Suppressor macrophage treated with lipopolysaccharide for 1 hour (primary cell): ENCODE data around the gene METTL25.

Source experiments
- DNase-seq, 3 donors: peaks; one replicate each; pipeline ENCODE4 v3.0.0-alpha.2; 2020 to 2022

METTL25 gene

GRCh38 chr12:82406651-82407050 lies 48.3 kb downstream of the METTL25 start:
- DNase-seq = no peak

DNA sequence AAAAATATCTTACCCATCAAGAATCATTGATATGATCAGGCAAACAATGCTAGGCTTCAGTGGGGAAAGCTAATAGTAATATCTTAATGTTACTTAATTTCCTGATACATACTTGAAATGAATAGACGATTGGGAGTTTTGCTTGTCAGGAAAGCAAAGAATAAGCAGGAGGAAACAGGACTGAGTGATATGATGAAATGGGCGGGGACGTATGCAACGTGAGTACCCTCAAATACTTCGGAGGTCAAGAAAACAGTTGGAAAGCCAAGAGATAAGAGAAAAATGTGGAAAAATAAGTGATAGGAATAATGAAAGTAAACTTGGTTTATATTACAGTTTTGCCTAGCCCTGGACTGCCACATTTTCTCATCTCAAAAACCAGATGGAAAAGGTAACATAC lies 49.2 kb downstream of the METTL25 start:
- DNase-seq = no peak

DNA sequence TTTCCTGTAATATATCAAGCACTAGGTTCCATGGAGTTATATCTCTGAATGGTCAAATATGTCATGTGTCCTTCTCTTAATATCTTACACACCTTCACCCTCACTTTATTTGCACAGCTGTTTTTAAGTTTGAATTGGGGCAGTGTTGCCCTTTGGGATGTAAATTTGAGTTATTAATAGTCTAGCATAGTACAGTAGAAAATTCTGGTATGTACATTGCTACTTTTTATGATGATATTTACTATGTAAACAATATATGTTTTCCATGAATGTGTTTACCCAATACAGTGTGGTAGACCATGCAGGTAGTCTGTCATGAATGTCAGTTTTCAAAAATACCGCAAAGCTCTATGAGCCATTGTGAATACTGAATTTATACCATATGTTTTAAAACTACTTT lies 50.5 kb downstream of the METTL25 start:
- DNase-seq = no peak

DNA sequence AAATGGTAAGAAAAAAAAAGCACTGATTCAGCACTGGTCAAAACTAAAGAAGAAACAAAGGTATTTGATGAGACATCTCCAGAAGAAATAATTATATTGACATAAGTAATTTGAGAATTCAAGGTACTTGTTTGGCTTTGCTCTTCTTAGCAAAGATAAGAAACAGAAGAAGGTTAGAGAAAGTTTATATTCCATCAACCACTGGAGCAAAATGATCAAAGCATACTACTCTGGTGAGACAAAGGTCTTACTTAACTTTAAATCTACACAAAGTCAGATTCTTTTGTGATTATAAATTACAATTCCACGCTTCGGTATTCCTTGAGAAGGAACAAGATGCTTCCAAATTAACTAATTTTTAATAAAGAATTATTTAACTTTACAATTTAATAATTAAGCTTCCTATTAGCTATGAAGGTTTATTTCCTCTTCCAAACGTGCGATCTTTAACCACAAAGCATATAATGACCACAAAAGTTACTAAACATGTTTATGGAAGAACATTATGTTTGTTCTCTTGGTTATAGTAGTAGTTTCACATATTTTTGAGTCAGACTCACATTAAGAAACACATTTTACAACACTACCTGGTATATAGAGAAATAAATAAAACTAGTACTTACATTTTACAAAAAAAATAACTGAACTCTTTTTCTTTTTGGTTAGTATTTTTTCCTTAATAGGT lies 53.4 kb downstream of the METTL25 start:
- no peak for DNase-seq

DNA sequence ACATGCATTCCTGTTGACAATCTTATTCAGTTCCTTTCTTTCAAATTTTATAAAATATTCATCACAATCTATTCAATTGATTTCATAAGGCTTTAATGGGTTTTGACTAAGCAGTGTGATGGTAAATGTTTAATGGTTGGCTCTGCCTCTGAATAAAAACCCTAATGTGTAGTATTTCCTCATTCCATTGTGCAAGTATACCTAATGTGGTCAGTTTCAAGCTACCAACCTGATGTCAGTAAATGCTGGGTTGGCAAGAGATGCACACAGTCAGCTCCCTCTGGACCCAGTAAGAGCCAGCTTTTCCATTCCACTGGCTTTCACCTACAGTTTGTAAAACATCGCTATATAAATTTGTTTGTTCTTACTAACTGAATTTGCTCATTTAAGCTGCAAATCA lies 53.9 kb downstream of the METTL25 start:
- no peak for DNase-seq

DNA sequence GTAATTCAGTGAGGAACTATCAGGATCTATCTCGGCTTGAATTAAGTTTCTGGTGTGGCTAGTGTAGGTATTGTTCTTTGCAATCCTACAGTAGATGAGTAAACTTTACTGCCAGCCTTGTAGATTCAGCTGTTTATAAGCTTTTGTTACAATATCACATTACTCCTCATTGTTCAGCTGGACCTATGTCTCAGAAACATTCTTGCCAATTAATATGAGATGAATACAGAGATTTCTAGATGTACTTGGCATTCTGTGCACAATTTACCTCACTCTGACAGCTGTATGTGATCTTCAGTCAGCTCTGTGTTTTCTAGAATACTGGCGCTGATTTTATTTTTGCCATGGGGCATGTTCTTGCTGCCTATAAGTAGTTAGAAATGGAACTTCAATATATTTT lies 55.7 kb downstream of the METTL25 start:
- DNase-seq = no peak

DNA sequence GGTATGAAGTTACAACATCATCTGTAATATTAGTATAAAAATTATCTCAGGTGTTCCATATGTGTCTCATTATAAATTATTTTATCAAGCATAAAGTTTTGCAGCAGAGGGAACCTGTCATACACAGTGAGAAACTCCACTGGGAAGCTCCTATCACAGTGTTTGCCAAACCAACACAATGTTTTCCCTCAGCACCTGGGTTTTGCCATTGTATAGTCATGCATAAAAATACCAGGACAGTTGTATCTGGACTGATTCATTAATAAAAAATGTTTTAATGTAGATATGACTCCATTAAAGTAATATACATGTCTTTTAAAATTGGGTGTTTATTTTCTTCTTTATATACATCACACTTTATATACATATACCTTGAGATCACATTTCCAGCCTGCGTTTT lies 56.6 kb downstream of the METTL25 start:
- no peak for DNase-seq

DNA sequence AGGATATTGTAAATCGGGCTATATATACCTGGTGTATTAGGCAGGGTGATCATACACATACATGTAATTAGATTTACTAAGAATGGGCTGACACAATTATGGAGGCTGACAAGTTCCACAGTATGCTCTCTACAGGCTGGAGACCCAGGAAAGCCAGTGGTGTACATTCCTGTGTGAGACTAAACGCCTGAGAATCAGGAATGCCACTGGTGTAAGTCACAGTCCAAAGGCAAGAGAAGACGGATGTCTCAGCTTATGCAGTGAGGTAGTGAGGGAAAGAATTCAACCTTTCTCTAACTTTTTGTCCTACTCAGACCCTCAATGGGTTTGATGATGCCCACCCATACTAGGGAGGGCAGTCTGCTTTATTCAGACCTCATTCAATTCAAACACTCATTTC lies 57.1 kb downstream of the METTL25 start:
- DNase-seq = no peak

DNA sequence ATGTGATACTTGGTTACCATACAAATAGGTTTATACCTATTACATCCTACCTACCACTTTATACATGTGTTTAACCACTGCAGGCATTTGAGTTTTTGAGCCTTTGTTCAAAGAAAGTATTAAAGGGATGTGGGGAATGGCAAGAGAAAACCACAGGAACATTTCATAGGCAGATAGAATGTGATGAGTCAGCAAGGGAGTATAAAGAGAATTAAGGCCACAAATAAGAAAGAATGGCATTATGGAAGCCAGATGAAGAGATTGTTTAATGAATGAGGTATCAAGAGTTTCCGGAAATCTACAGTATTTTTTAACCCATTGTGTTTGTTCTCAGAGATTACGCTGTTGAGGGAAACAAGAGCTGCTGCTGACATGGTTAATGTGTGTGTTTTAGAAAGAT lies 66.9 kb downstream of the METTL25 start:
- no peak for DNase-seq

DNA sequence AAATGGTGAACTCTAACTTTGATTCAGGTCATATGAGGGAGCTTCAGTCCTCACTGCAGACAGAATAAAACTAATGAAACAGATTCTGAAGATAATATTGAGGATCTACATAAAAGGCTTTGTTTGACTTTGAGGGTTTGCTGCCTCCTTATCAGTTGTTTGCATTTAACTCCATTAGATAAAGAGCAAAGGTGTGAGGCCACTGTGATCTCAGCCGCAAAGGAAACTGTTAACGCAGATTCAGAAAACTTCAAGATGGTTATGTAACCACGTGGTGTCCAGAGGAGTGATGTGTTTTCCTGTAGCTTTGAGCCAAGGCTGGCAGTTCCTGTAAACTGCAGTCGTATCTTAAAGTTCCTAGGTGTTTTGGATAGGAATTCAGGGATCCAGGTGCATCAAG lies 67.8 kb downstream of the METTL25 start:
- no peak for DNase-seq

DNA sequence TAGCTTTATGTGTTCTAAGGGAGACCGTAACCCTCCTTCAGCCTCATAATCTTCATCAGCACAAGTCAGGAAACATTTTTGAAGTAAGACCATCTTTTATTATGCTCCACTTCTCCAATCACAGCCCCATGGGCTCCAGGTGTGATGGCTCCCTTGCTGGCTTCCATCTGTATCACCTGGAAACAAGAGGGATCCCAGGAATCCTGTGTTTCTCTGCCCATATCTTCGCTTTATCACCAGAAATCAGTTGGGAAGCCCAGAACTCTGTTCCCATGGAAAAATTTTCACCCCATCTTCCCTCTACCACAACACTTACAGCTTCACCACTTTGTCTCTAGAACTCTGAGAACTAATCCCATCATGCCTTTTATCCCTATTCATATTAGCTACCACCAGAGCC lies 68.3 kb downstream of the METTL25 start:
- DNase-seq = no peak

DNA sequence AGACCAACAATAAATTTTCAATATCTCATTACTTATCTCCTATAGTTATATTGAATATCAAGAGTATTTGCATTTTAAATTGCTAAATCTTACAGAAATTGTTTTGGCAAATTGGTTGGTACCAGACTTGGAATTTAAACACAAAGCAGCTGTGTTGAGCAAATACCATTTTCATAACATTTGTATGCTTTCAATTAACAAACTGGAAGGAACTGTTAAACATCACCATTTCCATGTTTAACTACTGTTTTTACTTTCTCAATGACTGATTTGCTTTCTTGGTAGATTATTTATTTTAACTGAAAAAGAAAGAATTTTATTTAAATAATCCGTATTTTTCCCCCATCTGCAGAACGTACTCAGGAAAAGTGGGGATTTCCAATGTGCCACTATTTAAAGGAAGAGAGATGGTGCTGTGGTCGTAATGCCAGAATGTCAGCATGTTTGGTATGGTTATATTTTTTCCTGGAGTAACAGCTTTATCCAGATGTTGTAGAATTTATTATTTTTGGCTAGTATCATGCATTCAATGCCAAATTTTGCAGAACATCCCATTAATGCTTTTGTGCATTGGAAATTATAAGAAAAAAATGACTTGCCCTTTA lies 72.3 kb downstream of the METTL25 start:
- no peak for DNase-seq

- DNase-seq = no peak
These were observed 76.1 kb downstream of the METTL25 start for GRCh38 chr12:82434392-82434911.

- DNase-seq = no peak
These were observed 78.0 kb downstream of the METTL25 start for GRCh38 chr12:82436354-82436753.

DNA sequence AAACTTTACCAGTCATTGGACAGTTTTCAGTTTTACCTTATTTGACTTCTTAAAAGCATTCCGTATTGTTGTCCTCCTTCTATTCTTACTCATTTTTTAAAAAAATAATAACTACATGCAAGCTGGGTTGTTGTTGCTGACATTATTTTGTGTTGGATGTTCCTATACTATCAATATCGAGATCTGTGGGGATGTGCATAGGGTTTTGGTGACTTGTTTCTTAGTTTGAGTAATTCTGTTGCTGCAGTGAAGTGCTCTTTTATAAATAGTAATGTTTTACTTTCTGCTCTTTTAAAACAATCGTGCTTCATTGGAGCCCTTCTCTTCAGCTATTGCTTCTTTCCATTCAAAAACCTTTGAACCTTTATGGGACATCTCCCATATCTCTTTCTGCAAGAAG lies 79.4 kb downstream of the METTL25 start:
- no peak for DNase-seq

DNA sequence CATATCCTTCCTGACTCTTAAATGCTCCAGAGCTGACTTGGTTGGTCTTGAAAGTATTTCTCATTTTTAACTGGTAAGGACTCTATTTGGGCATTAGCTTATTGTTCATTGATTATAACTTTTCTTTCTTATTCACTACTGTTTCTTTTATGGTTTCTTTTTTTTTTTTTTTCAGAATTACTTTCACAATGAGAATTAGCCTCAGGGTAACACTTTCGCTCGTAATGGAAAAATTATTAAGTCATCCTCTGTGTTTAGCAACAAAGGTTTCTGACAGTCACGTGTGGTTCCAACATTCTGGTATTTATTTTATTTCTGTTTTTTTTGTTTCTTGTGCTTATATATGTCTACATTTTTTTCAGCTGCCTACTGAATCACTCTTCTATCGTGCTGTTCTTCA lies 80.0 kb downstream of the METTL25 start:
- no peak for DNase-seq

DNA sequence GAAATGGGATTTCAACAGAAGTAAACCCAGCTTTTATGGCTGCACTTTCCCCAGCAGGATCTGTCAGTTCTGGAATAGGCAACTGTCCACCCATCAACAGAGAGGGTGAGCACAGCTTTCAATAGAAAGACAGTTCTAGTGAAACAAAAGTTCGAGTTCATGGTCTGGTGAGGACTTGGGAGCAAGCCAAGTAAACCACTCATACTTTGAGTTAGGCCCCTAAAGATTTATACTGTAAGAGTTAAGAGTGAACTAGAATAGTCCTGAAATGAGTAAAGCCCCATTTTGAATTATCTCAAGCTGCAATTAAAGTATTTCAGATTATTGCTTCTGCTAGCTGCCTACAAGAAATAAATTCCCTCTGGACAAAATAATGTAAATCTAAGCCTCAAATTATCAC lies 82.6 kb downstream of the METTL25 start:
- no peak for DNase-seq

DNA sequence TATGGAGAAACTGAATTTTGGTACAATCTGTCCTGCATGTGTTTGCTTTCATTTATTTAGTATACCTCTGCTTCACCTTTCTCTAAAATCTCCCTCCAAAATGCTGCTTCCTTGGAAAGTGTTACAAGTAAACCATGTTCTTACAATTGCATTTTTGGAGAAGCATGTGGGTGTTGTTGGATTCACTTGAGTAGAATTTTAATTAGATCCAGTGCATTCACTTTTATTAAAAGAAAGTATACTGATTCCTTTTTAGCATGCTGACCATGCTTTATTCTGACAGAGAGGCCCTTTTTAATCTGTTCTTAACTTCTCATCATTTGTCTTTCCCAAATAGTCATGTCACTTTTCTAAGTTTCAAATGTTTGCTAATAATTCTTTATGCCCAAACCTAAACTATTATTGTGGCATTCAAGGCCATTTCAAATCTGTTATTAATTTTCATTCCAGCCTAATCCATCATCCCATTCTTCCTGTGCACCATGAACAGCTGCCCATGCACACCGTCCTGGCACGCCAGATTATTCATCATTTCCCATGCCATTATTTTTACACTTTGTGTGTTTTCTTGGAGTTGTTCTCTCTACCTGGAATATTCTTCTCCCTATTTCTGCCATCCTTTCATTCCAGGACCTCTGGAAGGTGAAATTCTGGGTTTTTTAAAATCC lies 90.7 kb downstream of the METTL25 start:
- no peak for DNase-seq

- no peak for DNase-seq
These were observed 98.3 kb downstream of the METTL25 start for GRCh38 chr12:82456633-82457032.

GRCh38 chr12:82458101-82458500 lies 99.8 kb downstream of the METTL25 start:
- no peak for DNase-seq

DNA sequence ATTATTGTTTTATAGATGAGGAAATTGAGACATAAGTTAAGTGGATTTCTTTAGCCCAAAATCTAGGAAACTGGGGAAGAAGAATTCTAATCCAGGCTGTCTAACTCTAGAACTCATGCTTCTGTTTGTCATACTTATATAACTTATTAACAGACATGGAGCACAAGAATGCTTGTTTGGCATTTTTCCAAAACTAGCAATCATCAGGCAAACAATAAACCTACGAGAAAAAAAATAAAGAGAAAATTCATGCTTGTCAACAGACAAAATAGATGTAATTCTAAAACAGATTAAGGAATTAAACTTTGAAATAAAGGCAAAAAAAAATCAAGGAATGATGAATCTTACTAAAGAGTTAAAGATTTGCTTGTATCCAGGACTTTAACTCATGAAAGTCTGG lies 103.1 kb downstream of the METTL25 start:
- DNase-seq = no peak

DNA sequence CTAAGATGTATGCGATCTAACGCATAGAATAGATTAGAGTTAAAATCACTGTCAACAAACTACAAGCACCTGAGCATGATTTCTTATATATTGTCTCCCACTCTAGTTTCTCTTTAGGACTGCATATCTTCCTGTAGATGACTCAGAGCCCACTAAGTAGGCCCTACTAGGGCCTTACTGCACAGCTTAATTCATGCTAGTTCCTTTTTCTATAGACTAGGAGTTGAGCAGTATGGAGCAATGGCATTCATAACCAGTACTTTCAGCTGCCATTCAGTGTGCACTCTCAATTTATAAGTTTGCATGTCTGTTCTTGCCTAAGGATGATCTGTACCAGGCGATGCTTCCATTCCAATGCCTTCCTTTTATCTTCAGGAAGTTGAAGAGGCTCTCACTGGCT lies 103.5 kb downstream of the METTL25 start:
- peak in 1 of 3 donors; percentile 4 for DNase-seq

DNA sequence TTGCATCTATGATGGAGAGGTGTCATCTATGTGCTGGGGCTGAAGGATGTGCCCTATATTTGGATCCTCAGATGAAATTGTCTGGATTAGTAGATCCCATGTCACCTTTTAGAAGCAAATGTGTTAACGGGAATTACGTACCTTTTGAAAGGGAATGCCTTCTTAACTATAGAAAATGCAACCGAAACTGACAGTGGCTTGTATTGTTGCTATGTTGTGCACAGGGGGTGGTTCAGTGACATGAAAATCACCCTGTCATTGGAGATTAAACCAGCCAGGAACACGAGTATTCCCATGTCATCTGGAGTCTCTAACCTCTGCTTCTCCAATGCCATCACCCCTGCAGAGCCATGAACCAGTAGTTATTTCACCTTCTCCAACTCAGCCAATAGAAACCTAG lies 110.2 kb downstream of the METTL25 start:
- DNase-seq = no peak

DNA sequence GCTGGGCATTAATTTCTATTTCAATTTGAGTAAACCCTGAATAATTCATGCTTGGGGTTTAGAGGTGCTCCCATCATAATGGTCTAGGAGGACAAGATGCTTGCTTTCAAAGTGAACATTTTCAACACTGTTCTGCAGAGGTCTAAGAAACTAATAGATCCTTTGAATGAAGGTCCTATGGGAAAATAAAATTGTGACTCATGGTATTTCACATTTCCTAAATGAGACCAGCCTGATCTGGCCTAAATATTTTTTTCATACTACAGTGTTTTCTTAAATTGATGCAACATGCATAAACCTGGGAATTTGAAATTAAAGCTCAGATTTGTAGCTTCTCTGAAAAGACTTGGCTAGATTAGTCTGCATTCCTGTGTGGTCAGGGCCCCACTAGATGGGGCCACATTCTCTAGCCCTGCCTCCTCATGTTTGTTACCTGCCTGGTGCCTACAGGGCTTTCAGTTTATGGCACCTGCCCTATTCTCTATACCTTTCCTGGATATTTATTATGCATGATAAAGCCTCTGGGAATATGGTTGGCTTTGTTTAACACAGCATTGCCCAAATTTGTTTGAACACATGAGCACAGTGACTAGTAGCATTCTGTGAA lies 112.7 kb downstream of the METTL25 start:
- DNase-seq = no peak
